ENCODE measurements around the gene ZNF22.

Gene ZNF22

GRCh38 chr10:44976352-44977198 lies 24.1 kb upstream of the ZNF22 start:
- no peaks in the 10 kb centered on the region for H3K9me3 ChIP-seq (ENCODE audit: low read length)
- no peak overlapping the region for H2AFZ ChIP-seq (ENCODE audit: low read depth, low read length)
- peaks cover 6% of the 10 kb centered on the region for H3K36me3 ChIP-seq (ENCODE audit: insufficient read depth, low read length)
- no peaks in the 10 kb centered on the region for H3K27me3 ChIP-seq (ENCODE audit: insufficient read depth, low read length)
- peaks cover 39% of the 10 kb centered on the region for H3K4me1 ChIP-seq (ENCODE audit: insufficient read depth, low read length)
- H3K4me3 ChIP-seq (ENCODE audit: low read length) = no peak overlapping the region

- H3K4me1 ChIP-seq (ENCODE audit: insufficient read depth, low read length) = peaks cover 39% of the 10 kb centered on the region
- H3K4me3 ChIP-seq (ENCODE audit: low read length) = no peak overlapping the region
- H3K9me3 ChIP-seq (ENCODE audit: low read length) = no peaks in the 10 kb centered on the region
- no peak overlapping the region for H2AFZ ChIP-seq (ENCODE audit: low read depth, low read length)
- H3K27me3 ChIP-seq (ENCODE audit: insufficient read depth, low read length) = no peaks in the 10 kb centered on the region
- H3K36me3 ChIP-seq (ENCODE audit: insufficient read depth, low read length) = no peaks in the 10 kb centered on the region
Observed at GRCh38 chr10:44977287-44978212, 23.2 kb upstream of the ZNF22 start.

GRCh38 chr10:44978213-44978569 lies 22.5 kb upstream of the ZNF22 start:
- Histone ChIP-seq H3K4me1 (ENCODE audit: insufficient read depth, low read length) (peaks cover 39% of the 10 kb centered on the region), H3K4me3 (ENCODE audit: low read length) (peak overlapping the region; percentile 18), H3K9me3 (ENCODE audit: low read length) (no peaks in the 10 kb centered on the region), H2AFZ (ENCODE audit: low read depth, low read length) (no peak overlapping the region), H3K36me3 (ENCODE audit: insufficient read depth, low read length) (no peaks in the 10 kb centered on the region), H3K27me3 (ENCODE audit: insufficient read depth, low read length) (no peaks in the 10 kb centered on the region)

GRCh38 chr10:44978570-44979280 lies 22.0 kb upstream of the ZNF22 start, which contains the start of gene DEPP1:
DEPP1 (minus strand) TSS chr10:44978809; CDS start chr10:44978030, 779 bp downstream.
- Histone ChIP-seq H3K4me1 (ENCODE audit: insufficient read depth, low read length) (peaks cover 39% of the 10 kb centered on the region), H3K9me3 (ENCODE audit: low read length) (no peaks in the 10 kb centered on the region), H3K36me3 (ENCODE audit: insufficient read depth, low read length) (no peaks in the 10 kb centered on the region), H2AFZ (ENCODE audit: low read depth, low read length) (peak within 1 kb of the TSS; percentile 44), H3K4me3 (ENCODE audit: low read length) (peak within 1 kb of the TSS; percentile 18), H3K27me3 (ENCODE audit: insufficient read depth, low read length) (no peaks in the 10 kb centered on the region)

- no peaks in the 10 kb centered on the region for H3K27me3 ChIP-seq (ENCODE audit: insufficient read depth, low read length)
- no peaks in the 10 kb centered on the region for H3K36me3 ChIP-seq (ENCODE audit: insufficient read depth, low read length)
- no peak overlapping the region for H3K4me3 ChIP-seq (ENCODE audit: low read length)
- H3K9me3 ChIP-seq (ENCODE audit: low read length) = no peaks in the 10 kb centered on the region
- H3K4me1 ChIP-seq (ENCODE audit: insufficient read depth, low read length) = peaks cover 37% of the 10 kb centered on the region
- no peak overlapping the region for H2AFZ ChIP-seq (ENCODE audit: low read depth, low read length)
Observed at GRCh38 chr10:44979281-44980191, 21.2 kb upstream of the ZNF22 start.

GRCh38 chr10:44980309-44981171 lies 20.2 kb upstream of the ZNF22 start:
- Histone ChIP-seq H3K9me3 (ENCODE audit: low read length) (no peaks in the 10 kb centered on the region), H3K27me3 (ENCODE audit: insufficient read depth, low read length) (no peaks in the 10 kb centered on the region), H3K4me1 (ENCODE audit: insufficient read depth, low read length) (peaks cover 33% of the 10 kb centered on the region), H3K4me3 (ENCODE audit: low read length) (no peak overlapping the region), H2AFZ (ENCODE audit: low read depth, low read length) (no peak overlapping the region), H3K36me3 (ENCODE audit: insufficient read depth, low read length) (no peaks in the 10 kb centered on the region)

- Histone ChIP-seq H3K4me1 (ENCODE audit: insufficient read depth, low read length) (peaks cover 29% of the 10 kb centered on the region), H2AFZ (ENCODE audit: low read depth, low read length) (no peak overlapping the region), H3K27me3 (ENCODE audit: insufficient read depth, low read length) (no peaks in the 10 kb centered on the region), H3K9me3 (ENCODE audit: low read length) (no peaks in the 10 kb centered on the region), H3K4me3 (ENCODE audit: low read length) (no peak overlapping the region), H3K36me3 (ENCODE audit: insufficient read depth, low read length) (peaks cover 3% of the 10 kb centered on the region)
Observed at GRCh38 chr10:44981172-44982113, 19.3 kb upstream of the ZNF22 start.

GRCh38 chr10:44982114-44982460 lies 18.6 kb upstream of the ZNF22 start:
- Histone ChIP-seq H3K4me3 (ENCODE audit: low read length) (no peak overlapping the region), H3K4me1 (ENCODE audit: insufficient read depth, low read length) (peaks cover 29% of the 10 kb centered on the region)

GRCh38 chr10:44982496-44982895 lies 18.2 kb upstream of the ZNF22 start:
- no peak overlapping the region for H2AFZ ChIP-seq (ENCODE audit: low read depth, low read length)
- peaks cover 29% of the 10 kb centered on the region for H3K4me1 ChIP-seq (ENCODE audit: insufficient read depth, low read length)
- no peaks in the 10 kb centered on the region for H3K27me3 ChIP-seq (ENCODE audit: insufficient read depth, low read length)
- H3K9me3 ChIP-seq (ENCODE audit: low read length) = no peaks in the 10 kb centered on the region
- peaks cover 3% of the 10 kb centered on the region for H3K36me3 ChIP-seq (ENCODE audit: insufficient read depth, low read length)
- H3K4me3 ChIP-seq (ENCODE audit: low read length) = no peak overlapping the region

More at GRCh38 chr10:44982114-44982460, 18.6 kb upstream of the ZNF22 start:
- H3K9me3 ChIP-seq (ENCODE audit: low read length) = no peaks in the 10 kb centered on the region
- H2AFZ ChIP-seq (ENCODE audit: low read depth, low read length) = no peak overlapping the region
- H3K27me3 ChIP-seq (ENCODE audit: insufficient read depth, low read length) = no peaks in the 10 kb centered on the region
- H3K36me3 ChIP-seq (ENCODE audit: insufficient read depth, low read length) = peaks cover 3% of the 10 kb centered on the region

GRCh38 chr10:44983066-44983894 lies 17.4 kb upstream of the ZNF22 start:
- no peaks in the 10 kb centered on the region for H3K27me3 ChIP-seq (ENCODE audit: insufficient read depth, low read length)
- no peaks in the 10 kb centered on the region for H3K9me3 ChIP-seq (ENCODE audit: low read length)
- no peak overlapping the region for H2AFZ ChIP-seq (ENCODE audit: low read depth, low read length)
- peaks cover 3% of the 10 kb centered on the region for H3K36me3 ChIP-seq (ENCODE audit: insufficient read depth, low read length)
- no peak overlapping the region for H3K4me3 ChIP-seq (ENCODE audit: low read length)
- peaks cover 24% of the 10 kb centered on the region for H3K4me1 ChIP-seq (ENCODE audit: insufficient read depth, low read length)

Measured in neuron (in vitro differentiated cells).